Kidney (tissue), 14 donors: ENCODE results near the gene NDUFS2. TPM values are rescaled to one million over a fixed set of nuclear protein-coding genes. Genes with fewer than 3 reads are reported as not detected.

ENCODE experiments used
- DNase-seq, 5 donors: peaks; one replicate each; pipeline ENCODE4 v3.0.0-alpha.2; 2013 to 2020
- FAIRE-seq: peaks from 2 replicates; lab custom pipeline; 2012; peaks lifted over from hg19 to GRCh38; lab: Jason Lieb, UNC
- H3K27ac ChIP-seq, 2 donors: one replicate each; pipeline ENCODE4 v1.7.0; 2013; ENCODE audit warnings: low read depth in 2 of 2, low read length in 2 of 2, inconsistent platforms in 1 of 2
- H3K27me3 ChIP-seq: one replicate; pipeline ENCODE4 v1.7.1; 2013; ENCODE audit warnings: low read length, inconsistent platforms; ENCODE audit not compliant: control insufficient read depth, insufficient read depth
- H3K36me3 ChIP-seq, 3 donors: one replicate each; pipeline versions ENCODE4 v1.7.0 to v1.7.1; 2013; ENCODE audit warnings: low read length in 3 of 3, control low read depth in 1 of 3, inconsistent platforms in 1 of 3; ENCODE audit not compliant: insufficient read depth in 3 of 3, control insufficient read depth in 2 of 3
- H3K4me1 ChIP-seq, 3 donors: one replicate each; pipeline versions ENCODE4 v1.7.0 to v1.7.1; 2013; ENCODE audit warnings: low read length in 3 of 3, inconsistent platforms in 1 of 3, low read depth in 1 of 3; ENCODE audit not compliant: control insufficient read depth in 2 of 3, insufficient read depth in 2 of 3
- H3K4me3 ChIP-seq, 3 donors: one replicate each; pipeline versions ENCODE4 v1.7.0 to v1.8.1; 2013; ENCODE audit warnings: low read length in 3 of 3, control low read depth in 1 of 3, inconsistent platforms in 1 of 3
- H3K9ac ChIP-seq, 3 donors: one replicate each; pipeline versions ENCODE4 v1.7.0 to v1.7.1; 2013; ENCODE audit warnings: low read length in 3 of 3, control low read depth in 1 of 3, inconsistent platforms in 1 of 3
- H3K9me3 ChIP-seq, 3 donors: one replicate each; pipeline versions ENCODE4 v1.7.0 to v1.7.1; 2013; ENCODE audit warnings: low read length in 3 of 3, control low read depth in 1 of 3, inconsistent platforms in 1 of 3; ENCODE audit not compliant: control insufficient read depth in 2 of 3, insufficient read depth in 1 of 3
- CTCF ChIP-seq: IDR thresholded peaks from 3 replicates; pipeline ENCODE4 v1.5.1; 2012; ENCODE audit warnings: mild to moderate bottlenecking, moderate library complexity, borderline replicate concordance; ENCODE audit not compliant: insufficient read depth; ENCODE audit errors: extremely low read depth
- intact Hi-C: fragments of 100-400 bp; cut with DNase I; formaldehyde crosslinking; loops from one replicate; pipeline ENCODE4 v1.11.1; 2022
- polyA plus RNA-seq: library from polyadenylated mRNA; stranded (reverse); fragments of 350-450 nt; fragmentation: Illumina TruSeq; extraction: RNeasy Lipid Tissue Mini Kit (QIAGEN cat#74804); gene quantifications from one replicate; pipeline ENCODE4 v1.2.3, GENCODE V29; 2014; ENCODE audit warnings: low read depth, low replicate concordance; ENCODE audit not compliant: insufficient read depth
- total RNA-seq: library from RNA; stranded (reverse); fragmentation: NEBNext Ultra II Directional; extraction: Animal tissue kit (Norgen Biotek cat#: 25700); gene quantifications from one replicate; pipeline ENCODE4 v1.2.1, GENCODE V29; 2021
- donor health status: control.
- donor health status: control.
- donor health status: control.
- donor health status: control.
- donor health status: control.
- donor health status: DM: yes; HTN: yes; CAD: no.
- donor health status: Normal renal cell carcinoma (clear cell type).

The NDUFS2 gene
- total and polyA plus RNA-seq, 2 donors from 2014 or later, result 92.7 to 197 TPM

- H3K4me1 ChIP-seq, result peaks cover 0 to 11% (median 0%) of the 10 kb centered on the region in 3 donors
- H3K9me3 ChIP-seq, result no peaks in the 10 kb centered on the region
- DNase-seq (peak; percentile 97 to 99 (median 98)), FAIRE-seq (peak; percentile 92)
- H3K27me3 ChIP-seq, result no peaks in the 10 kb centered on the region
- peak within 1 kb of the TSS; percentile 88 to 94 (median 91) for H3K4me3 ChIP-seq
- H3K36me3 ChIP-seq, result peaks cover 6 to 30% (median 9%) of the 10 kb centered on the region in 3 donors
- TF ChIP-seq CTCF, result peak; percentile 14
- peak within 1 kb of the TSS; percentile 77 to 91 (median 90) for H3K9ac ChIP-seq
- H3K27ac ChIP-seq, result peak within 1 kb of the TSS; percentile 69 to 92
- intact Hi-C loops, result no loop called here
Measured at GRCh38 chr1:161165742-161166668, 36.2 kb upstream of the NDUFS2 start, which contains the start of gene PPOX. PPOX (plus strand) TSS chr1:161166426; CDS start chr1:161166848, 422 bp downstream.

GRCh38 chr1:161166669-161167548 is 35.3 kb upstream of the NDUFS2 start:
- H3K4me3 ChIP-seq, result peak overlapping the region; percentile 88 to 94 (median 91)
- H3K9me3 ChIP-seq, result no peaks in the 10 kb centered on the region
- peaks cover 4 to 38% (median 12%) of the 10 kb centered on the region in 3 donors for H3K36me3 ChIP-seq
- no peak for FAIRE-seq
- H3K27me3 ChIP-seq, result no peaks in the 10 kb centered on the region
- DNase-seq, result peak; percentile 39 to 82 (median 57)
- peak overlapping the region; percentile 77 to 91 (median 90) for H3K9ac ChIP-seq
- H3K4me1 ChIP-seq, result peaks cover 0 to 8% (median 0%) of the 10 kb centered on the region in 3 donors
- TF ChIP-seq CTCF, result no peak
- intact Hi-C loops, result no loop called here
- peak overlapping the region in 1 of 2 donors; percentile 65 for H3K27ac ChIP-seq

- Histone ChIP-seq H3K27me3 (no peaks in the 10 kb centered on the region), H3K36me3 (peaks cover 9 to 54% (median 17%) of the 10 kb centered on the region in 3 donors), H3K4me3 (no peak overlapping the region), H3K27ac (no peak overlapping the region), H3K9ac (no peak overlapping the region), H3K4me1 (peaks cover 0 to 10% (median 0%) of the 10 kb centered on the region in 3 donors), H3K9me3 (no peaks in the 10 kb centered on the region)
- no peak for TF ChIP-seq CTCF
- DNase-seq (peak in 1 of 5 donors; percentile 46), FAIRE-seq (no peak)
- intact Hi-C loops, result no loop called here
Measured at GRCh38 chr1:161168906-161169305, 33.3 kb upstream of the NDUFS2 start.
